ENCODE measurements around the gene TSPAN11. TPM values are rescaled to one million over a fixed set of nuclear protein-coding genes. Genes with fewer than 3 reads are reported as not detected.

TSPAN11 gene
- total RNA-seq, 1 experiment from 2014 or later: not detected

DNA sequence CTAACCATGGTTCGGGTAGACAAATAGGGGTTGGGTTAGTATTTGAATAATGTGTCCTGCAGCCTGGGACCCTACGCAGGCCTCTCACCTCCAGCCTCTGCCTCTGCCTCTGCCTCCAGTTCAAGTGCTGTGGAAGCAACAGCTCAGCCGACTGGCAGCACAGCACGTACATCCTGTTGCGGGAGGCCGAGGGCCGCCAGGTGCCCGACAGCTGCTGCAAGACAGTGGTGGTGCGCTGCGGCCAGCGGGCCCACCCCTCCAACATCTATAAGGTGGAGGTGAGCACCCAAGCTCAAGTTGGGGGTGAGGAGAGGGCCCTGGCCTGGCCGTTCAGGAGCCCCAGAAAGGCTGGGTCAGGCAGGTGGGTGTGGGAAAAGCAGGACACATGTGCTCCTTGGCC is 55.9 kb downstream of the TSPAN11 start:
- CTCF ChIA-PET: interaction anchor here (0.6 to 2.5 kb wide), 5 partner anchors 9 to 131 kb away, joined by 3 to 6 read pairs (median 3); no protein-coding TSS in a partner anchor
- intact Hi-C loops (cut with micrococcal nuclease; ENCODE audit: unreplicated experiment): no loop called here
- BruUV-seq (replicated peaks): no TSS peak

DNA sequence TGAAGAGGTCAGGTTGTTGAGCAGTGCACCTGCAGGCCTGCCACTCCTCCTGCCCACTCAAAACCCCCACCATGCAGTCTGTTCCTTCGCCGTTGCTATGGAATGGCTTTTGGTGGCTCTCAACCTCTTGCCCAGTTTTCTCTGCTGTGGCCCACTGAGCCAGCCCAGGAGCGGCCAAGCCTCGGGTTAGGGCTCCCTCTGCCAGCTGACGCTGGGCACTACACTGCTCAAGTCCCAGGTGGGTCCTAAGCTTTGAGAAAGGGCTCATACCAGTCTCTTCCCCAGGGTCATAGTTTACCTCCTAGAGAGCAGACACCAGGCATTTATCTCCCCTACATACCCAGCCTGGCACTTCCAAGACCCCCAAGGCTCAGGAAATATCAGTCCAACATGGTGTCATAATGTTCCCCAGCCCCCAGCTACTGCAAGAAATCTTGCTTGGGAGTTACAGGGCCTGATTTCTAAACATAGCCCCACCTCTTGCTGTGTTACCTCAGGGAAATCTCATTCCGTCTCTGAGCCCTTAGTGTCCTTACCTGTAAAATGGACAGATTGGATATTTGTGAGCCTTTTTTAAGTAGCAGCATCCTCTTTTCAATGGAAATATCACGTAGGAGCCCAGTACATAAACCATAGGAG is 59.4 kb downstream of the TSPAN11 start:
- Histone ChIP-seq H3K9me3 (no peaks in the 10 kb centered on the region), H3K4me1 (no peaks in the 10 kb centered on the region), H3K27me3 (replicated peaks; ENCODE audit: control insufficient read depth, insufficient read depth, low read length) (no peaks in the 10 kb centered on the region), H3K36me3 (ENCODE audit: control insufficient read depth, insufficient read depth, low read length) (no peaks in the 10 kb centered on the region), H3K4me3 (ENCODE audit: low read depth, low read length) (no peak overlapping the region)
- H3K4me1 Mint-ChIP-seq (ENCODE audit: low read depth, unreplicated experiment): no peaks in the 10 kb centered on the region
- no peak overlapping the region for H3K27ac Mint-ChIP-seq (ENCODE audit: unreplicated experiment)
- TF ChIP-seq, protein P1, sequence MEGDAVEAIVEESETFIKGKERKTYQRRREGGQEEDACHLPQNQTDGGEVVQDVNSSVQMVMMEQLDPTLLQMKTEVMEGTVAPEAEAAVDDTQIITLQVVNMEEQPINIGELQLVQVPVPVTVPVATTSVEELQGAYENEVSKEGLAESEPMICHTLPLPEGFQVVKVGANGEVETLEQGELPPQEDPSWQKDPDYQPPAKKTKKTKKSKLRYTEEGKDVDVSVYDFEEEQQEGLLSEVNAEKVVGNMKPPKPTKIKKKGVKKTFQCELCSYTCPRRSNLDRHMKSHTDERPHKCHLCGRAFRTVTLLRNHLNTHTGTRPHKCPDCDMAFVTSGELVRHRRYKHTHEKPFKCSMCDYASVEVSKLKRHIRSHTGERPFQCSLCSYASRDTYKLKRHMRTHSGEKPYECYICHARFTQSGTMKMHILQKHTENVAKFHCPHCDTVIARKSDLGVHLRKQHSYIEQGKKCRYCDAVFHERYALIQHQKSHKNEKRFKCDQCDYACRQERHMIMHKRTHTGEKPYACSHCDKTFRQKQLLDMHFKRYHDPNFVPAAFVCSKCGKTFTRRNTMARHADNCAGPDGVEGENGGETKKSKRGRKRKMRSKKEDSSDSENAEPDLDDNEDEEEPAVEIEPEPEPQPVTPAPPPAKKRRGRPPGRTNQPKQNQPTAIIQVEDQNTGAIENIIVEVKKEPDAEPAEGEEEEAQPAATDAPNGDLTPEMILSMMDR (IDR thresholded peaks at IDR 0.05; ENCODE audit: insufficient read depth in 1 of 2, low read depth in 1 of 2, low read length in 1 of 2, severe bottlenecking in 1 of 2, unreplicated experiment in 1 of 2): peak; percentile 91 to 95
- no TSS peak for BruUV-seq (replicated peaks)
- no peak overlapping the region for H3K4me3 Mint-ChIP-seq (ENCODE audit: unreplicated experiment)
- ChIA-PET CTCF (interaction anchor here (0.6 to 3.4 kb wide), 12 partner anchors 9 to 545 kb away, joined by 3 to 26 read pairs (median 5); no protein-coding TSS in a partner anchor), POLR2A (no interaction called here)
- H3K27me3 Mint-ChIP-seq (ENCODE audit: insufficient read depth, unreplicated experiment): no peaks in the 10 kb centered on the region
- intact Hi-C loops (cut with micrococcal nuclease; ENCODE audit: unreplicated experiment): loop anchor here (1.0 kb wide), 3 partner anchors 21 to 139 kb away; no protein-coding TSS in a partner anchor
- peak; percentile 68 to 80 for DNase-seq
- no peaks in the 10 kb centered on the region for H3K36me3 Mint-ChIP-seq (ENCODE audit: insufficient read depth, unreplicated experiment)
- no peaks in the 10 kb centered on the region for H3K9me3 Mint-ChIP-seq (ENCODE audit: unreplicated experiment)

More for the DNA sequence above, 55.9 kb downstream of the TSPAN11 start:
- TF ChIP-seq, protein P1 (IDR thresholded peaks at IDR 0.05; ENCODE audit: insufficient read depth in 1 of 2, low read depth in 1 of 2, low read length in 1 of 2, severe bottlenecking in 1 of 2, unreplicated experiment in 1 of 2): no peak
- no peaks in the 10 kb centered on the region for H3K9me3 ChIP-seq
- no peaks in the 10 kb centered on the region for H3K27me3 ChIP-seq (replicated peaks; ENCODE audit: control insufficient read depth, insufficient read depth, low read length)
- no peaks in the 10 kb centered on the region for H3K36me3 ChIP-seq (ENCODE audit: control insufficient read depth, insufficient read depth, low read length)
- Mint-ChIP-seq H3K27ac (ENCODE audit: unreplicated experiment) (no peak overlapping the region), H3K9me3 (ENCODE audit: unreplicated experiment) (no peaks in the 10 kb centered on the region), H3K27me3 (ENCODE audit: insufficient read depth, unreplicated experiment) (peaks cover 6% of the 10 kb centered on the region), H3K4me3 (ENCODE audit: unreplicated experiment) (no peak overlapping the region), H3K4me1 (ENCODE audit: low read depth, unreplicated experiment) (no peaks in the 10 kb centered on the region), H3K36me3 (ENCODE audit: insufficient read depth, unreplicated experiment) (no peaks in the 10 kb centered on the region)
- POLR2A ChIA-PET: no interaction called here
- H3K4me3 ChIP-seq (ENCODE audit: low read depth, low read length): no peak overlapping the region
- DNase-seq: no peak
- no peaks in the 10 kb centered on the region for H3K4me1 ChIP-seq

DNA sequence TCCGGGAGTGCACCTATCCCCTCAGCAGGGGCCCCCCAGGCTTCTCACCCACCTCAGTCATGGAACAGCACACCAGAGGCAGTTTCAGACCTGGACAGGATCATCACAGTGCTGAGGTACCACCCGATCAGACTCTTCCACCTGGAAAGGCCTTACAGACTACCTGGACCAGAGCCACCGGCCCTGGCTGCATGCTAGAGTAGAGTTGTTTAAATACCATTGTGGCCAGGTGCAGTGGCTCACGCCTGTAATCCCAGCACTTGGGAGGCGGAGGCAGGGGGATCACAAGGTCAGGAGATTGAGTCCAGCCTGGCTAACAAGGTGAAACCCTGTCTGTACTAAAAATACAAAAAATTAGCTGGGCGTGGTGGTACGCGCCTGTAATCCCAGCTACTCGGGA is 61.5 kb downstream of the TSPAN11 start:
- no peak overlapping the region for H3K4me3 ChIP-seq (ENCODE audit: low read depth, low read length)
- Mint-ChIP-seq H3K27me3 (ENCODE audit: insufficient read depth, unreplicated experiment) (no peaks in the 10 kb centered on the region), H3K4me3 (ENCODE audit: unreplicated experiment) (no peak overlapping the region), H3K9me3 (ENCODE audit: unreplicated experiment) (no peaks in the 10 kb centered on the region), H3K36me3 (ENCODE audit: insufficient read depth, unreplicated experiment) (no peaks in the 10 kb centered on the region), H3K4me1 (ENCODE audit: low read depth, unreplicated experiment) (no peaks in the 10 kb centered on the region), H3K27ac (ENCODE audit: unreplicated experiment) (no peak overlapping the region)
- POLR2A ChIA-PET: no interaction called here
- TF ChIP-seq, protein P1 (IDR thresholded peaks at IDR 0.05; ENCODE audit: insufficient read depth in 1 of 2, low read depth in 1 of 2, low read length in 1 of 2, severe bottlenecking in 1 of 2, unreplicated experiment in 1 of 2): no peak
- H3K36me3 ChIP-seq (ENCODE audit: control insufficient read depth, insufficient read depth, low read length): no peaks in the 10 kb centered on the region
- no TSS peak for BruUV-seq (replicated peaks)
- peaks cover 7% of the 10 kb centered on the region; the same call in 1 of the 2 replicates for H3K4me1 ChIP-seq
- intact Hi-C loops (cut with micrococcal nuclease; ENCODE audit: unreplicated experiment): no loop called here
- H3K27me3 ChIP-seq (replicated peaks; ENCODE audit: control insufficient read depth, insufficient read depth, low read length): no peaks in the 10 kb centered on the region
- CTCF ChIA-PET: interaction anchor here (0.7 to 2.6 kb wide), 2 partner anchors 31 to 137 kb away, joined by 3 to 17 read pairs; no protein-coding TSS in a partner anchor
- no peak for DNase-seq
- no peaks in the 10 kb centered on the region for H3K9me3 ChIP-seq
